SH-SY5Y (cell line): ENCODE data around the gene RAB3D.

Source experiments
- GATA2 ChIP-seq: IDR thresholded peaks from 2 replicates; pipeline ENCODE4 v1.6.1; 2011; ENCODE audit warnings: mild to moderate bottlenecking, low read depth, low read length
- GATA3 ChIP-seq: IDR thresholded peaks from 2 replicates; pipeline ENCODE4 v1.6.1; 2011; ENCODE audit warnings: low read depth, mild to moderate bottlenecking, low read length, moderate library complexity

- TF ChIP-seq GATA2 (no peak), GATA3 (no peak)
Observed at GRCh38 chr19:11373166-11373884, 33.9 kb upstream of the RAB3D start.
